ENCODE results near the gene KRT82. TPM values are rescaled to one million over a fixed set of nuclear protein-coding genes. Genes with fewer than 3 reads are reported as not detected.
A peak's percentile ranks its signal among the peaks of the same experiment; 100 is the strongest.

The KRT82 gene
- total RNA-seq, 1 experiment from 2014 or later = not detected

GRCh38 chr12:52380271-52380694 is 25.9 kb downstream of the KRT82 start:
- Mint-ChIP-seq H3K36me3 (ENCODE audit: insufficient read depth, unreplicated experiment) (no peaks in the 10 kb centered on the region), H3K27ac (ENCODE audit: low read depth, unreplicated experiment) (no peak overlapping the region), H3K9me3 (ENCODE audit: unreplicated experiment) (no peaks in the 10 kb centered on the region), H3K4me3 (ENCODE audit: unreplicated experiment) (no peak overlapping the region), H3K27me3 (ENCODE audit: insufficient read depth, unreplicated experiment) (no peaks in the 10 kb centered on the region), H3K4me1 (ENCODE audit: insufficient read depth, unreplicated experiment) (no peaks in the 10 kb centered on the region)
- ChIA-PET CTCF (interaction anchor here (0.6 to 4.6 kb wide), 16 partner anchors 8 to 601 kb away, joined by 3 to 37 read pairs (median 5); partner anchors contain the start of gene KRT5), POLR2A (interaction anchor here (0.7 to 2.1 kb wide), 6 partner anchors 127 to 232 kb away, joined by 3 to 5 read pairs (median 5); partner anchors contain the start of gene KRT5)
- TF ChIP-seq CTCF (IDR thresholded peaks at IDR 0.05; ENCODE audit: unreplicated experiment) = peak; percentile 59
- intact Hi-C loops (cut with micrococcal nuclease) = loop anchor here (10.0 kb wide), 1 partner anchor 605 kb away; no protein-coding TSS in a partner anchor
- peak; percentile 59 for DNase-seq (ENCODE audit: unreplicated experiment)
- no TSS peak for BruUV-seq (replicated peaks)

GRCh38 chr12:52379536-52379935 is 26.6 kb downstream of the KRT82 start:
- intact Hi-C loops (cut with micrococcal nuclease) = no loop called here
- no peaks in the 10 kb centered on the region for H3K36me3 Mint-ChIP-seq (ENCODE audit: insufficient read depth, unreplicated experiment)
- BruUV-seq (replicated peaks) = no TSS peak
- DNase-seq (ENCODE audit: unreplicated experiment) = no peak
- H3K4me3 Mint-ChIP-seq (ENCODE audit: unreplicated experiment) = no peak overlapping the region
- no peaks in the 10 kb centered on the region for H3K27me3 Mint-ChIP-seq (ENCODE audit: insufficient read depth, unreplicated experiment)
- ChIA-PET CTCF (interaction anchor here (0.6 to 4.6 kb wide), 14 partner anchors 11 to 601 kb away, joined by 3 to 17 read pairs (median 6); partner anchors contain the start of gene KRT5), POLR2A (interaction anchor here (0.6 to 2.1 kb wide), 4 partner anchors 128 to 491 kb away, joined by 3 to 5 read pairs (median 4); partner anchors contain the start of gene KRT5)
- no peak overlapping the region for H3K27ac Mint-ChIP-seq (ENCODE audit: low read depth, unreplicated experiment)
- H3K9me3 Mint-ChIP-seq (ENCODE audit: unreplicated experiment) = no peaks in the 10 kb centered on the region
- H3K4me1 Mint-ChIP-seq (ENCODE audit: insufficient read depth, unreplicated experiment) = no peaks in the 10 kb centered on the region
- no peak for TF ChIP-seq CTCF (IDR thresholded peaks at IDR 0.05; ENCODE audit: unreplicated experiment)

- no peaks in the 10 kb centered on the region for H3K4me1 Mint-ChIP-seq (ENCODE audit: insufficient read depth, unreplicated experiment)
These were observed 28.0 kb downstream of the KRT82 start for GRCh38 chr12:52378091-52378490.

GRCh38 chr12:52377266-52377665 is 28.9 kb downstream of the KRT82 start:
- TF ChIP-seq CTCF (IDR thresholded peaks at IDR 0.05; ENCODE audit: unreplicated experiment) = no peak
- Mint-ChIP-seq H3K9me3 (ENCODE audit: unreplicated experiment) (no peaks in the 10 kb centered on the region), H3K27me3 (ENCODE audit: insufficient read depth, unreplicated experiment) (no peaks in the 10 kb centered on the region), H3K4me3 (ENCODE audit: unreplicated experiment) (no peak overlapping the region), H3K27ac (ENCODE audit: low read depth, unreplicated experiment) (no peak overlapping the region), H3K4me1 (ENCODE audit: insufficient read depth, unreplicated experiment) (no peaks in the 10 kb centered on the region), H3K36me3 (ENCODE audit: insufficient read depth, unreplicated experiment) (no peaks in the 10 kb centered on the region)
- ChIA-PET CTCF (interaction anchor here (0.6 to 4.6 kb wide), 6 partner anchors 117 to 503 kb away, joined by 3 to 17 read pairs (median 4); no protein-coding TSS in a partner anchor), POLR2A (no interaction called here)
- DNase-seq (ENCODE audit: unreplicated experiment) = no peak
- BruUV-seq (replicated peaks) = no TSS peak
- intact Hi-C loops (cut with micrococcal nuclease) = no loop called here

More at GRCh38 chr12:52378091-52378490, 28.0 kb downstream of the KRT82 start:
- H3K27me3 Mint-ChIP-seq (ENCODE audit: insufficient read depth, unreplicated experiment) = no peaks in the 10 kb centered on the region
- H3K36me3 Mint-ChIP-seq (ENCODE audit: insufficient read depth, unreplicated experiment) = no peaks in the 10 kb centered on the region
- no peak overlapping the region for H3K27ac Mint-ChIP-seq (ENCODE audit: low read depth, unreplicated experiment)
- POLR2A ChIA-PET = interaction anchor here (1.4 kb wide), 1 partner anchor 122 kb away, joined by 5 read pairs; no protein-coding TSS in a partner anchor
- H3K4me3 Mint-ChIP-seq (ENCODE audit: unreplicated experiment) = no peak overlapping the region
- TF ChIP-seq CTCF (IDR thresholded peaks at IDR 0.05; ENCODE audit: unreplicated experiment) = no peak
- no peak for DNase-seq (ENCODE audit: unreplicated experiment)
- CTCF ChIA-PET = interaction anchor here (0.6 to 4.6 kb wide), 7 partner anchors 116 to 502 kb away, joined by 3 to 17 read pairs (median 5); partner anchors contain the start of gene KRT5
- BruUV-seq (replicated peaks) = no TSS peak
- intact Hi-C loops (cut with micrococcal nuclease) = no loop called here
- no peaks in the 10 kb centered on the region for H3K9me3 Mint-ChIP-seq (ENCODE audit: unreplicated experiment)

Data from MCF 10A (cell line).